ENCODE data around the gene ENG.
A peak's percentile ranks its signal among the peaks of the same experiment; 100 is the strongest.

Gene ENG

GRCh38 chr9:127867356-127868277 lies 13.2 kb upstream of the ENG start:
- CTCF ChIA-PET, result interaction anchor here (1.4 to 3.9 kb wide), 5 partner anchors 8 to 133 kb away, joined by 7 to 34 read pairs (median 21); partner anchors contain the start of genes CDK9 and TOR2A
- no peak for DNase-seq (ENCODE audit: extremely low spot score)
- TF ChIP-seq CTCF (IDR thresholded peaks at IDR 0.05; ENCODE audit: control extremely low read depth, extremely low read depth, low read depth, missing control alignments), result no peak
- POLR2A ChIA-PET, result no interaction called here

- TF ChIP-seq CTCF (IDR thresholded peaks at IDR 0.05; ENCODE audit: control extremely low read depth, extremely low read depth, low read depth, missing control alignments), result no peak
- ChIA-PET CTCF (interaction anchor here (2.8 to 3.0 kb wide), 2 partner anchors 12 to 132 kb away, joined by 11 read pairs; partner anchors contain the start of genes ENG and TOR2A), POLR2A (no interaction called here)
- DNase-seq (ENCODE audit: extremely low spot score), result peak; percentile 72
These were observed 12.1 kb upstream of the ENG start for GRCh38 chr9:127866535-127866934.

GRCh38 chr9:127865645-127866464 lies 11.4 kb upstream of the ENG start:
- CTCF ChIA-PET, result interaction anchor here (0.8 to 3.0 kb wide), 7 partner anchors 11 to 132 kb away, joined by 3 to 11 read pairs (median 5); partner anchors contain the start of genes ENG and TOR2A
- TF ChIP-seq CTCF (IDR thresholded peaks at IDR 0.05; ENCODE audit: control extremely low read depth, extremely low read depth, low read depth, missing control alignments), result no peak
- DNase-seq (ENCODE audit: extremely low spot score), result no peak
- POLR2A ChIA-PET, result interaction anchor here (0.5 kb wide), 1 partner anchor 17 kb away, joined by 3 read pairs; no protein-coding TSS in a partner anchor

GRCh38 chr9:127863191-127863621 lies 8.7 kb upstream of the ENG start:
- ChIA-PET CTCF (interaction anchor here (0.6 to 3.0 kb wide), 8 partner anchors 8 to 899 kb away, joined by 3 to 11 read pairs (median 4); partner anchors contain the start of genes ENG and TOR2A), POLR2A (no interaction called here)
- DNase-seq (ENCODE audit: extremely low spot score), result no peak
- no peak for TF ChIP-seq CTCF (IDR thresholded peaks at IDR 0.05; ENCODE audit: control extremely low read depth, extremely low read depth, low read depth, missing control alignments)

- CTCF ChIA-PET, result interaction anchor here (0.6 to 5.1 kb wide), 10 partner anchors 7 to 898 kb away, joined by 3 to 34 read pairs (median 4); partner anchors contain the start of genes ENG and TOR2A
- POLR2A ChIA-PET, result no interaction called here
These were observed 7.9 kb upstream of the ENG start for GRCh38 chr9:127862075-127863011.

More at GRCh38 chr9:127862075-127863011, 7.9 kb upstream of the ENG start:
- TF ChIP-seq CTCF (IDR thresholded peaks at IDR 0.05; ENCODE audit: control extremely low read depth, extremely low read depth, low read depth, missing control alignments), result no peak
- DNase-seq (ENCODE audit: extremely low spot score), result peak; percentile 54
